DOHH2 (cell line): ENCODE data around the gene SMARCC2.

Experiments
- EZH2phosphoT487 ChIP-seq: fragments of 200-600 bp; sonication (generic); IDR thresholded peaks from 2 replicates; pipeline ENCODE4 v1.6.1; 2017; ENCODE audit warnings: borderline replicate concordance, mild to moderate bottlenecking, antibody characterized with exemption, low read length, moderate library complexity, mixed read lengths
- TF ChIP-seq, protein P1 (sequence below): fragments of 200-600 bp; sonication (generic); IDR thresholded peaks from one replicate; pipeline ENCODE4 v1.5.1; 2014; ENCODE audit warnings: antibody characterized with exemption, mild to moderate bottlenecking, low read depth, low read length; ENCODE audit not compliant: poor library complexity, severe bottlenecking

DNA sequence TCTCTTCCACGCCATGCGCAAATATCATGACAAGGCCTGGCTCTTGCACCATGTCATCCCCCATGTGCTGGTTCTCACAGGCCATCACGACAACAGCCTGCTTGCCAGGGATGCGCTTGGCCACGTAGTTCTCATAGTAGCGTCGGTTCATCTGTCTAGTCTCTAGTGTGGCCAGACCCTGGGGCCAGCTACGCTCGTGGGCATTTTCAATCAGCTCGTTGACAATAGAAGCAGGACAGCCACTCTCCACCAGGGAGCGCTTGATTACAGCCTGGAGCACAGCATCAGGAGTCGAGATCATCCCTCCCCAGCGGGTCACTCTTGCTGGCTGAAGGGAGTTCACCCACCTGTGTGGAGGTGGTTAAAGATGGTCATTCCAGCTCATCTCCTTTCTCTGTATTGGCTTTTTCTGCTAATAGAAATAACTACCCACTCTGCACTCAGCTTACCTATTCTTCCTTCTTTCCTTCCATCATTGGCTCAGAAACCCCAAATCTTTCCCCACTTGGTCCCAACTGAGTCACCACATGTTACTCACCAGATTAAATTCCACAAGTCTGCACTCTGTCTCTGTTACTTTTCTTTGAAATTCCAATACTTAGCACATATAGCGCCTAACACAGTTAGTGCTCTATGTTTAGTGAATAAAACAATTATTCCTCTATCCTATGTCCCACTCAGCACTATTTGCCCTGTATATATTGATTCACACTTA lies 17.3 kb upstream of the SMARCC2 start:
- TF ChIP-seq, protein P1, sequence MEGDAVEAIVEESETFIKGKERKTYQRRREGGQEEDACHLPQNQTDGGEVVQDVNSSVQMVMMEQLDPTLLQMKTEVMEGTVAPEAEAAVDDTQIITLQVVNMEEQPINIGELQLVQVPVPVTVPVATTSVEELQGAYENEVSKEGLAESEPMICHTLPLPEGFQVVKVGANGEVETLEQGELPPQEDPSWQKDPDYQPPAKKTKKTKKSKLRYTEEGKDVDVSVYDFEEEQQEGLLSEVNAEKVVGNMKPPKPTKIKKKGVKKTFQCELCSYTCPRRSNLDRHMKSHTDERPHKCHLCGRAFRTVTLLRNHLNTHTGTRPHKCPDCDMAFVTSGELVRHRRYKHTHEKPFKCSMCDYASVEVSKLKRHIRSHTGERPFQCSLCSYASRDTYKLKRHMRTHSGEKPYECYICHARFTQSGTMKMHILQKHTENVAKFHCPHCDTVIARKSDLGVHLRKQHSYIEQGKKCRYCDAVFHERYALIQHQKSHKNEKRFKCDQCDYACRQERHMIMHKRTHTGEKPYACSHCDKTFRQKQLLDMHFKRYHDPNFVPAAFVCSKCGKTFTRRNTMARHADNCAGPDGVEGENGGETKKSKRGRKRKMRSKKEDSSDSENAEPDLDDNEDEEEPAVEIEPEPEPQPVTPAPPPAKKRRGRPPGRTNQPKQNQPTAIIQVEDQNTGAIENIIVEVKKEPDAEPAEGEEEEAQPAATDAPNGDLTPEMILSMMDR: peak; percentile 77
- no peak for TF ChIP-seq EZH2phosphoT487
